GM12878 (cell line): ENCODE measurements around the gene ARL2. TPM values are rescaled to one million over a fixed set of nuclear protein-coding genes. Genes with fewer than 3 reads are reported as not detected.

ENCODE experiments used
- ATAC-seq: fragments of 200-7000 bp; cut with Tn5 transposase; 3 replicates; pipeline ENCODE4 v1.9.1; 2020; ENCODE audit warnings: mild to moderate bottlenecking, moderate library complexity
- BruUV-seq: library from RNA; stranded (reverse); fragments of 400-500 nt; replicated peaks from 2 replicates; lab custom pipeline; 2021; lab: Mats Ljungman, UMichigan
- CTCF ChIA-PET: fragments of 300-600 bp; sonication (Branson Sonifier 250); formaldehyde crosslinking; extraction: SDS; loops from one replicate; lab custom pipeline; 2021; ENCODE audit warnings: inconsistent platforms; lab: Yijun Ruan, JAX
- POLR2A ChIA-PET: fragments of 350-600 bp; formaldehyde crosslinking; extraction: SDS; loops from one replicate; lab custom pipeline; 2021; ENCODE audit warnings: inconsistent platforms; lab: Charles Lee
- RAD21 ChIA-PET: fragments of 300-600 bp; sonication (Branson Sonifier 250); formaldehyde crosslinking; loops from one replicate; lab custom pipeline; 2023; ENCODE audit warnings: antibody characterized with exemption; ENCODE audit not compliant: unreplicated experiment; lab: Charles Lee
- SMC1A ChIA-PET: fragments of 300-600 bp; sonication (Branson Sonifier 250); formaldehyde crosslinking; loops from one replicate; lab custom pipeline; 2023; ENCODE audit not compliant: unreplicated experiment, uncharacterized antibody; lab: Charles Lee
- DNase-seq: peaks from one replicate; pipeline ENCODE4 v3.0.0-alpha.2; 2011; ENCODE audit warnings: low read depth, low spot score
- FAIRE-seq: peaks from 3 replicates; lab custom pipeline; 2011; peaks lifted over from hg19 to GRCh38; lab: Jason Lieb, UNC
- H2AFZ ChIP-seq: 2 replicates; pipeline ENCODE4 v1.6.0; 2011; ENCODE audit warnings: low read depth, low read length, control low read depth; ENCODE audit not compliant: control insufficient read depth
- H3K27ac ChIP-seq: 2 replicates; pipeline ENCODE4 v1.5.1; 2011; ENCODE audit warnings: control low read depth; ENCODE audit not compliant: control insufficient read depth, insufficient read depth
- H3K27me3 ChIP-seq, 2 experiments: replicated peaks in 1 of 2; 2 replicates each; pipeline versions ENCODE4 v1.6.0 to v1.6.1; 2011; ENCODE audit warnings: low read length in 1 of 2; ENCODE audit not compliant: control insufficient read depth in 2 of 2, insufficient read depth in 2 of 2
- H3K36me3 ChIP-seq, 2 experiments: 2 replicates each; pipeline ENCODE4 v1.5.1; 2011; ENCODE audit warnings: low read length in 1 of 2; ENCODE audit not compliant: control insufficient read depth in 2 of 2, insufficient read depth in 2 of 2
- H3K4me1 ChIP-seq: 2 replicates; pipeline ENCODE4 v1.6.1; 2011; ENCODE audit warnings: mild to moderate bottlenecking, low read length, moderate library complexity, mixed read lengths; ENCODE audit not compliant: control insufficient read depth, insufficient read depth
- H3K4me2 ChIP-seq: 2 replicates; pipeline ENCODE4 v1.6.0; 2011; ENCODE audit warnings: control low read depth; ENCODE audit not compliant: control insufficient read depth, insufficient read depth
- H3K4me3 ChIP-seq: fragments of 200-600 bp; sonication (generic); 2 replicates; pipeline ENCODE4 v1.5.1; 2016
- H3K79me2 ChIP-seq: 2 replicates; pipeline ENCODE4 v1.6.0; 2011; ENCODE audit warnings: low read length; ENCODE audit not compliant: control insufficient read depth, insufficient read depth
- H3K9ac ChIP-seq: 2 replicates; pipeline ENCODE4 v1.8.0; 2011; ENCODE audit warnings: low read length, control low read depth, mixed read lengths; ENCODE audit not compliant: control insufficient read depth, insufficient read depth
- H3K9me3 ChIP-seq: replicated peaks from 3 replicates; pipeline ENCODE4 v1.5.1; 2011; ENCODE audit warnings: mild to moderate bottlenecking, low read length; ENCODE audit not compliant: control insufficient read depth, insufficient read depth
- H4K20me1 ChIP-seq: 2 replicates; pipeline ENCODE4 v1.6.0; 2011; ENCODE audit not compliant: control insufficient read depth, insufficient read depth
- RAD21 ChIP-seq: IDR thresholded peaks from 2 replicates; pipeline ENCODE4 v1.6.1; 2011; ENCODE audit warnings: mild to moderate bottlenecking, low read depth, low read length, moderate library complexity; ENCODE audit not compliant: insufficient read depth
- SP1 ChIP-seq: IDR thresholded peaks from one replicate; pipeline ENCODE4 v1.6.1; 2011; ENCODE audit warnings: low read depth, low read length
- WGBS: methylation state at CpG from one replicate; pipeline ENCODE4 v1.1.6; 2016; ENCODE audit warnings: low lambda C conversion rate; ENCODE audit not compliant: insufficient replicate concordance, insufficient coverage; ENCODE audit errors: missing lambda C conversion rate; 5-methylcytosine and 5-hydroxymethylcytosine counted together
- in situ Hi-C: fragments of 300-500 bp; cut with MboI; formaldehyde crosslinking; loops from 9 replicates; pipeline ENCODE4 v1.14.3; 2018; ENCODE audit warnings: mixed read lengths
- intact Hi-C: fragments of 100-400 bp; cut with micrococcal nuclease; formaldehyde crosslinking; loops from one replicate; pipeline ENCODE4 v1.14.2; 2022; ENCODE audit not compliant: unreplicated experiment
- polyA plus RNA-seq, 11 experiments: library from polyadenylated mRNA; depleted of rRNA in 4 of 11; unstranded in 6 of 11; stranded (reverse) in 5 of 11; fragments of >200 nt; fragmentation: Nextera tagmentation in 4 of 11; fragmentation: Illumina TruSeq in 1 of 11; extraction: Ambion mirVana in 4 of 11; extraction: Trizol in 1 of 11; gene quantifications; 1 replicate in 1 of 11; 2 replicates in 10 of 11; pipeline versions ENCODE4 v1.2.1 to v1.2.3, GENCODE V29; 2011 to 2016; ENCODE audit warnings: inconsistent platforms in 2 of 11, missing spikeins in 2 of 11, low read depth in 1 of 11
- total RNA-seq, 4 experiments: library from RNA; depleted of rRNA in 3 of 4; stranded (reverse); fragments of >200 nt in 3 of 4; fragmentation: Illumina TruSeq in 1 of 4; extraction: Trizol in 1 of 4; gene quantifications; 2 replicates each; pipeline versions ENCODE4 v1.2.1 to v1.2.3, GENCODE V29; 2013 to 2021
- TF ChIP-seq, protein P1 (sequence below), 3 experiments: IDR thresholded peaks in 2 of 3; conservative IDR thresholded peaks in 1 of 3; 2 replicates each; pipeline ENCODE4 v1.5.1; 2011; ENCODE audit warnings: low read depth in 3 of 3, low read length in 3 of 3, mild to moderate bottlenecking in 3 of 3, control low read depth in 2 of 3, moderate library complexity in 2 of 3, inconsistent platforms in 1 of 3, mixed read lengths in 1 of 3; ENCODE audit not compliant: control insufficient read depth in 2 of 3, insufficient read depth in 1 of 3; ENCODE audit errors: extremely low read depth in 1 of 3

Gene ARL2
- total and polyA plus RNA-seq, 10 of the 15 experiments (the other 5 are each of a cell fraction or from before 2014, with no cell fraction given), result 4.1 to 138 (median 73.4) TPM

DNA sequence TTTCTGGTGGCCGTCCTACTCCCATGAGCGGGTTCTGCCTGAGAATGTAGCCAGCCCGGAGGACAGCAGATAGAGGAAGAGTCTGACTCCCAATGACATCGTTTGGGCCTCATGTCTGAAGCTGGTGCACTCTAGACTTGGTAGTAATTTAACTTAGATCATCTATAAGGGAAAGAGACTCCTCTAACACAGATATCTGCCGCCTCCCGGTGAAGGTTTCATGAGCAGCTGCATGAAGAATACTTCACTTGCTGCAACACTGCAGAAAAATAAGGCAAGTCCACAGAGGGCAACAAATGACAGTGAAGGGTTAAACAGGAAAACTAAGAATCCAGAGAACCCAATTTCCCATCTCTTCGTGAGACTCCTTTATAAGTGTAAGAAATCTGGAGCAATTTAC lies 5.9 kb upstream of the ARL2 start:
- RAD21 ChIA-PET, result interaction anchor here (0.8 to 1.2 kb wide), 3 partner anchors 11 to 160 kb away, joined by 3 to 5 read pairs (median 3); partner anchors contain the start of gene BATF2
- intact Hi-C loops, result no loop called here
- 57% methylated on average over 7 of the region's 7 CpGs for WGBS
- TF ChIP-seq RAD21 (0 out of 2 replicates have a peak, but pooled peaks have one; percentile 21), SP1 (no peak)
- TF ChIP-seq, protein P1, sequence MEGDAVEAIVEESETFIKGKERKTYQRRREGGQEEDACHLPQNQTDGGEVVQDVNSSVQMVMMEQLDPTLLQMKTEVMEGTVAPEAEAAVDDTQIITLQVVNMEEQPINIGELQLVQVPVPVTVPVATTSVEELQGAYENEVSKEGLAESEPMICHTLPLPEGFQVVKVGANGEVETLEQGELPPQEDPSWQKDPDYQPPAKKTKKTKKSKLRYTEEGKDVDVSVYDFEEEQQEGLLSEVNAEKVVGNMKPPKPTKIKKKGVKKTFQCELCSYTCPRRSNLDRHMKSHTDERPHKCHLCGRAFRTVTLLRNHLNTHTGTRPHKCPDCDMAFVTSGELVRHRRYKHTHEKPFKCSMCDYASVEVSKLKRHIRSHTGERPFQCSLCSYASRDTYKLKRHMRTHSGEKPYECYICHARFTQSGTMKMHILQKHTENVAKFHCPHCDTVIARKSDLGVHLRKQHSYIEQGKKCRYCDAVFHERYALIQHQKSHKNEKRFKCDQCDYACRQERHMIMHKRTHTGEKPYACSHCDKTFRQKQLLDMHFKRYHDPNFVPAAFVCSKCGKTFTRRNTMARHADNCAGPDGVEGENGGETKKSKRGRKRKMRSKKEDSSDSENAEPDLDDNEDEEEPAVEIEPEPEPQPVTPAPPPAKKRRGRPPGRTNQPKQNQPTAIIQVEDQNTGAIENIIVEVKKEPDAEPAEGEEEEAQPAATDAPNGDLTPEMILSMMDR (IDR thresholded peaks at IDR 0.05 in 2 of 3, conservative IDR thresholded peaks at IDR 0.05 in 1 of 3; ENCODE audit: control insufficient read depth in 2 of 3, extremely low read depth in 1 of 3, insufficient read depth in 1 of 3, low read depth in 3 of 3, low read length in 3 of 3), result peak in 1 of 3 experiments; percentile 8; a peak in 1 of 6 replicates
- TF ChIP-seq, all 136 proteins: peak for 2
- ChIA-PET POLR2A (interaction anchor here (0.6 to 1.1 kb wide), 3 partner anchors 50 to 247 kb away, joined by 3 to 5 read pairs (median 3); no protein-coding TSS in a partner anchor), SMC1A (interaction anchor here (0.7 to 1.9 kb wide), 3 partner anchors 11 to 163 kb away, joined by 3 to 7 read pairs (median 6); partner anchors contain the start of genes BATF2 and CDC42BPG), CTCF (interaction anchor here (8.2 kb wide), 1 partner anchor 160 kb away, joined by 89 read pairs; the partner anchor contains the start of gene CDC42BPG)
- H2AFZ ChIP-seq, result no peak overlapping the region
- in situ Hi-C loops, result no loop called here
- H4K20me1 ChIP-seq, result no peaks in the 10 kb centered on the region
- H3K27me3 ChIP-seq, result no peaks in the 10 kb centered on the region
- H3K4me3 ChIP-seq, result no peak overlapping the region
- no peak for DNase-seq
- FAIRE-seq, result no peak
- H3K4me1 ChIP-seq, result peaks cover 2% of the 10 kb centered on the region
- H3K4me2 ChIP-seq, result no peak overlapping the region
- no peak for ATAC-seq
- H3K9ac ChIP-seq, result no peak overlapping the region
- no TSS peak for BruUV-seq
- no peaks in the 10 kb centered on the region for H3K36me3 ChIP-seq
- no peaks in the 10 kb centered on the region for H3K9me3 ChIP-seq
- H3K27ac ChIP-seq, result no peak overlapping the region
- H3K79me2 ChIP-seq, result no peaks in the 10 kb centered on the region
